ENCODE data around the gene PRDM10. TPM values are rescaled to one million over a fixed set of nuclear protein-coding genes. Genes with fewer than 3 reads are reported as not detected.

Gene PRDM10
- total RNA-seq, 1 experiment from 2014 or later: 9.2 TPM

- no peaks in the 10 kb centered on the region for H3K36me3 ChIP-seq (ENCODE audit: control insufficient read depth in 1 of 2, insufficient read depth in 2 of 2, low read length in 2 of 2)
- ChIA-PET RAD21 (ENCODE audit: low non-redundant PET in 1 of 2, low total read pairs in 2 of 2, uncharacterized antibody in 2 of 2, unreplicated experiment in 2 of 2) (no interaction called here), POLR2A (no interaction called here), CTCF (no interaction called here)
- peaks cover 12 to 16% of the 10 kb centered on the region in 2 experiments; a peak in 3 of 4 replicates for H3K4me1 ChIP-seq (ENCODE audit: control insufficient read depth in 1 of 2, insufficient read depth in 2 of 2, low read length in 2 of 2)
- no peak overlapping the region for H3K4me2 ChIP-seq (ENCODE audit: low read length)
- no peak overlapping the region for H2AFZ ChIP-seq (ENCODE audit: low read depth, low read length, poor library complexity, severe bottlenecking)
- intact Hi-C loops (cut with micrococcal nuclease): no loop called here
- H3K9me2 ChIP-seq (ENCODE audit: insufficient read depth): no peaks in the 10 kb centered on the region
- no peak for DNase-seq (ENCODE audit: low read depth, low spot score)
- H3K4me3 ChIP-seq (replicated peaks in 1 of 2; ENCODE audit: low read depth in 1 of 2, low read length in 2 of 2): no peak overlapping the region
- ATAC-seq: no peak
- H3K27ac ChIP-seq (ENCODE audit: low read depth, low read length): no peak overlapping the region
- TF ChIP-seq EGR1 (IDR thresholded peaks at IDR 0.05; ENCODE audit: low read depth) (no peak), SRF (IDR thresholded peaks at IDR 0.05; ENCODE audit: low read depth) (no peak), CBX3 (IDR thresholded peaks at IDR 0.05; ENCODE audit: low read depth) (no peak), ZNF274 (IDR thresholded peaks at IDR 0.05; ENCODE audit: low read depth, low read length) (no peak), SIN3A (IDR thresholded peaks at IDR 0.05; ENCODE audit: low read depth) (no peak), FOSL1 (IDR thresholded peaks at IDR 0.05; ENCODE audit: low read depth) (no peak)
- H3K79me2 ChIP-seq (ENCODE audit: insufficient read depth, low read length): no peaks in the 10 kb centered on the region
- H3K27me3 ChIP-seq (ENCODE audit: insufficient read depth, low read length): no peaks in the 10 kb centered on the region
- H3K9ac ChIP-seq (ENCODE audit: low read length): no peak overlapping the region
- H3K9me3 ChIP-seq (ENCODE audit: control insufficient read depth in 1 of 2, insufficient read depth in 1 of 2, low read depth in 1 of 2, low read length in 2 of 2): no peaks in the 10 kb centered on the region
- BruUV-seq (replicated peaks): no TSS peak
- no peaks in the 10 kb centered on the region for H4K20me1 ChIP-seq (ENCODE audit: insufficient read depth)
These were observed 14.7 kb downstream of the PRDM10 start for GRCh38 chr11:129987950-129988349.

DNA sequence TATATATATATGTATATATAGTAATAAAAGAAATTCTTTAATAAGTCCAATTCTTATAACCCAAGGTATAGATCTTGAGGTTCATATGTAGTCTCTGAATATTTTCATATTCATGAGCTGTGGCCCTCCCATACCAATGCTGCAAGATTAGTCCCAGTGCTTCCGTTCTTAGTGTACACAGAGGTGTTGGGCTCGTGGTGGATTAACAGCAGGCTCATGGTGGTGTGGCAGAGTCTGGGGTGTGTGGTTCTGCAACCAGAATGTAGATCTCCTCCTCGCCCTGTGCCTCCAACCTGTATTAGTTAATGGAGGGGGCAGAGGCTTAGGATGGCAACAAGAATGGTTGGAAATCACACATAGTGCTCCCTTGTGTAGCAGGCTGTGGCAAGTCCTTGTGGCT lies 16.8 kb downstream of the PRDM10 start:
- Histone ChIP-seq H3K4me2 (ENCODE audit: low read length) (no peak overlapping the region), H3K9ac (ENCODE audit: low read length) (no peak overlapping the region), H3K27me3 (ENCODE audit: insufficient read depth, low read length) (no peaks in the 10 kb centered on the region), H2AFZ (ENCODE audit: low read depth, low read length, poor library complexity, severe bottlenecking) (no peak overlapping the region), H3K4me1 (ENCODE audit: control insufficient read depth in 1 of 2, insufficient read depth in 2 of 2, low read length in 2 of 2) (peaks cover 3 to 5% of the 10 kb centered on the region in 2 experiments; a peak in 1 of 4 replicates), H3K36me3 (ENCODE audit: control insufficient read depth in 1 of 2, insufficient read depth in 2 of 2, low read length in 2 of 2) (no peaks in the 10 kb centered on the region), H3K4me3 (replicated peaks in 1 of 2; ENCODE audit: low read depth in 1 of 2, low read length in 2 of 2) (no peak overlapping the region), H3K27ac (ENCODE audit: low read depth, low read length) (no peak overlapping the region), H3K79me2 (ENCODE audit: insufficient read depth, low read length) (no peaks in the 10 kb centered on the region), H3K9me3 (ENCODE audit: control insufficient read depth in 1 of 2, insufficient read depth in 1 of 2, low read depth in 1 of 2, low read length in 2 of 2) (no peaks in the 10 kb centered on the region), H4K20me1 (ENCODE audit: insufficient read depth) (no peaks in the 10 kb centered on the region), H3K9me2 (ENCODE audit: insufficient read depth) (no peaks in the 10 kb centered on the region)
- TF ChIP-seq EGR1 (IDR thresholded peaks at IDR 0.05; ENCODE audit: low read depth) (no peak), SIN3A (IDR thresholded peaks at IDR 0.05; ENCODE audit: low read depth) (no peak)
- DNase-seq (ENCODE audit: low read depth, low spot score) (no peak), ATAC-seq (no peak)
- ChIA-PET RAD21 (ENCODE audit: low non-redundant PET in 1 of 2, low total read pairs in 2 of 2, uncharacterized antibody in 2 of 2, unreplicated experiment in 2 of 2) (no interaction called here), CTCF (no interaction called here), POLR2A (no interaction called here)
- intact Hi-C loops (cut with micrococcal nuclease): no loop called here
- BruUV-seq (replicated peaks): no TSS peak
